Activated T-helper 1 cell treated with anti-CD3 and anti-CD28 coated beads, Interleukin-2, amount 50 U/mL, for 16 hours (primary cell): Measurements from ENCODE around the gene NKAIN2.
"Not testable (repeated sequence)": the region's sequence is repeated elsewhere in the genome, so short reads cannot be mapped to it uniquely, and the experiment has no call there.

Experiments
- DNase-seq, 2 donors: peaks; one replicate each; pipeline ENCODE4 v3.0.0-alpha.2; 2020; ENCODE audit warnings: low read depth in 1 of 2, low spot score in 1 of 2

Gene NKAIN2

GRCh38 chr6:124412657-124413056 lies 609.0 kb downstream of the NKAIN2 start:
- DNase-seq = not testable (repeated sequence)

GRCh38 chr6:124420116-124420840 lies 616.6 kb downstream of the NKAIN2 start:
- no peak for DNase-seq

- DNase-seq = no peak
Observed at GRCh38 chr6:124423621-124424020, 620.0 kb downstream of the NKAIN2 start.

- no peak for DNase-seq
Observed at GRCh38 chr6:124430740-124431318, 627.2 kb downstream of the NKAIN2 start.

- DNase-seq = no peak
Observed at GRCh38 chr6:124432620-124433019, 629.0 kb downstream of the NKAIN2 start.

GRCh38 chr6:124433387-124434160 lies 629.9 kb downstream of the NKAIN2 start:
- DNase-seq = no peak

- DNase-seq = no peak
Observed at GRCh38 chr6:124434421-124434820, 630.8 kb downstream of the NKAIN2 start.

- no peak for DNase-seq
Observed at GRCh38 chr6:124436803-124437202, 633.1 kb downstream of the NKAIN2 start.

- DNase-seq = no peak
Observed at GRCh38 chr6:124438546-124439065, 634.9 kb downstream of the NKAIN2 start.

GRCh38 chr6:124441450-124441849 lies 637.8 kb downstream of the NKAIN2 start:
- no peak for DNase-seq

- no peak for DNase-seq
Observed at GRCh38 chr6:124443541-124443940, 639.9 kb downstream of the NKAIN2 start.

- DNase-seq = no peak
Observed at GRCh38 chr6:124445581-124445980, 641.9 kb downstream of the NKAIN2 start.

- no peak for DNase-seq
Observed at GRCh38 chr6:124446961-124447360, 643.3 kb downstream of the NKAIN2 start.

GRCh38 chr6:124459268-124459667 lies 655.6 kb downstream of the NKAIN2 start:
- no peak for DNase-seq

GRCh38 chr6:124462750-124463149 lies 659.1 kb downstream of the NKAIN2 start:
- DNase-seq = no peak

- no peak for DNase-seq
Observed at GRCh38 chr6:124463271-124463670, 659.6 kb downstream of the NKAIN2 start.

- not testable (repeated sequence) for DNase-seq
Observed at GRCh38 chr6:124464600-124464999, 660.9 kb downstream of the NKAIN2 start.

- no peak for DNase-seq
Observed at GRCh38 chr6:124466949-124467348, 663.3 kb downstream of the NKAIN2 start.

GRCh38 chr6:124467366-124467765 lies 663.7 kb downstream of the NKAIN2 start:
- no peak for DNase-seq

- DNase-seq = no peak
Observed at GRCh38 chr6:124470803-124471202, 667.1 kb downstream of the NKAIN2 start.

GRCh38 chr6:124475176-124475575 lies 671.5 kb downstream of the NKAIN2 start:
- DNase-seq = no peak

GRCh38 chr6:124478906-124479305 lies 675.2 kb downstream of the NKAIN2 start:
- DNase-seq = no peak
